ENCODE data around the gene CELF2.

Gene CELF2

GRCh38 chr10:11023009-11023953 is 5.6 kb downstream of the CELF2 start:
- DNase-seq: no peak

- DNase-seq: no peak
Measured at GRCh38 chr10:11024596-11024995, 6.9 kb downstream of the CELF2 start.

GRCh38 chr10:11025978-11026377 is 8.3 kb downstream of the CELF2 start:
- no peak for DNase-seq

GRCh38 chr10:11026773-11027172 is 9.1 kb downstream of the CELF2 start:
- DNase-seq: no peak

GRCh38 chr10:11034762-11035161 is 17.1 kb downstream of the CELF2 start:
- no peak for DNase-seq

- no peak for DNase-seq
Measured at GRCh38 chr10:11035301-11035991, 17.8 kb downstream of the CELF2 start.

- no peak for DNase-seq
Measured at GRCh38 chr10:11036424-11037011, 18.8 kb downstream of the CELF2 start.

GRCh38 chr10:11037991-11038390 is 20.3 kb downstream of the CELF2 start:
- DNase-seq: no peak

- DNase-seq: no peak
Measured at GRCh38 chr10:11042357-11042756, 24.7 kb downstream of the CELF2 start.

GRCh38 chr10:11043039-11043438 is 25.4 kb downstream of the CELF2 start:
- DNase-seq: no peak

GRCh38 chr10:11043446-11044127 is 25.9 kb downstream of the CELF2 start:
- no peak for DNase-seq

GRCh38 chr10:11045487-11045886 is 27.8 kb downstream of the CELF2 start:
- no peak for DNase-seq

- DNase-seq: no peak
Measured at GRCh38 chr10:11045995-11046775, 28.5 kb downstream of the CELF2 start.

GRCh38 chr10:11046776-11047160 is 29.1 kb downstream of the CELF2 start:
- DNase-seq: no peak

GRCh38 chr10:11048707-11049278 is 31.1 kb downstream of the CELF2 start:
- DNase-seq: no peak

GRCh38 chr10:11049806-11050205 is 32.1 kb downstream of the CELF2 start:
- no peak for DNase-seq

- no peak for DNase-seq
Measured at GRCh38 chr10:11050301-11051287, 32.9 kb downstream of the CELF2 start.

- DNase-seq: no peak
Measured at GRCh38 chr10:11057018-11057417, 39.3 kb downstream of the CELF2 start.

- no peak for DNase-seq
Measured at GRCh38 chr10:11057448-11057847, 39.8 kb downstream of the CELF2 start.

- DNase-seq: no peak
Measured at GRCh38 chr10:11057994-11058393, 40.3 kb downstream of the CELF2 start.

GRCh38 chr10:11058965-11059364 is 41.3 kb downstream of the CELF2 start:
- no peak for DNase-seq

Measured in CD4-positive, alpha-beta T cell treated with Interleukin-17A for 1 hour (primary cell).